A673 (cell line): ENCODE data around the gene DSCAM. TPM values are rescaled to one million over a fixed set of nuclear protein-coding genes. Genes with fewer than 3 reads are reported as not detected.

ENCODE experiments used
- BruUV-seq: library from RNA; stranded (reverse); fragments of 400-500 nt; replicated peaks from 2 replicates; lab custom pipeline; 2021; lab: Mats Ljungman, UMichigan
- CTCF ChIA-PET: fragments of 300-600 bp; sonication (Branson Sonifier 250); formaldehyde crosslinking; loops from one replicate; lab custom pipeline; 2022; ENCODE audit warnings: antibody characterized with exemption; lab: Charles Lee
- POLR2A ChIA-PET: fragments of 300-600 bp; sonication (Branson Sonifier 250); formaldehyde crosslinking; loops from one replicate; lab custom pipeline; 2022; ENCODE audit warnings: antibody characterized with exemption; ENCODE audit not compliant: low non-redundant PET; lab: Charles Lee
- DNase-seq: peaks from one replicate; pipeline ENCODE4 v3.0.0-alpha.2; 2015; ENCODE audit warnings: low spot score
- H3K27ac ChIP-seq: fragments of 200-600 bp; sonication (generic); 2 replicates; pipeline ENCODE4 v1.5.1; 2016; ENCODE audit warnings: mixed run types, low read depth, mild to moderate bottlenecking, mixed read lengths, antibody characterized with exemption, low read length; ENCODE audit not compliant: poor library complexity, severe bottlenecking
- H3K27me3 ChIP-seq: fragments of 200-600 bp; sonication (generic); replicated peaks from 2 replicates; pipeline ENCODE4 v1.6.1; 2017; ENCODE audit warnings: mixed run types, low read depth, mild to moderate bottlenecking, mixed read lengths, antibody characterized with exemption, low read length; ENCODE audit not compliant: insufficient read depth, poor library complexity
- H3K36me3 ChIP-seq: fragments of 200-600 bp; sonication (generic); 2 replicates; pipeline ENCODE4 v1.6.1; 2016; ENCODE audit warnings: mixed run types, mild to moderate bottlenecking, mixed read lengths, antibody characterized with exemption, low read length; ENCODE audit not compliant: insufficient read depth, poor library complexity, severe bottlenecking
- H3K4me1 ChIP-seq: fragments of 200-600 bp; sonication (generic); 2 replicates; pipeline ENCODE4 v1.6.1; 2017; ENCODE audit warnings: mixed run types, mild to moderate bottlenecking, mixed read lengths, antibody characterized with exemption, low read length; ENCODE audit not compliant: insufficient read depth, poor library complexity, severe bottlenecking
- H3K4me3 ChIP-seq: fragments of 200-600 bp; sonication (generic); 2 replicates; pipeline ENCODE4 v1.5.1; 2016; ENCODE audit warnings: low read depth, mixed run types, mild to moderate bottlenecking, mixed read lengths, low read length; ENCODE audit not compliant: poor library complexity, severe bottlenecking
- H3K9me3 ChIP-seq: fragments of 200-600 bp; sonication (generic); 2 replicates; pipeline ENCODE4 v1.6.1; 2016; ENCODE audit warnings: mixed run types, low read depth, mild to moderate bottlenecking, mixed read lengths, antibody characterized with exemption, low read length; ENCODE audit not compliant: poor library complexity, severe bottlenecking
- EZH2 ChIP-seq: fragments of 200-600 bp; sonication (generic); IDR thresholded peaks from 2 replicates; pipeline ENCODE4 v1.6.1; 2017; ENCODE audit warnings: borderline replicate concordance, low read depth, mild to moderate bottlenecking, mixed read lengths, antibody characterized with exemption, low read length; ENCODE audit not compliant: poor library complexity, severe bottlenecking
- intact Hi-C: fragments of 100-400 bp; cut with micrococcal nuclease; formaldehyde crosslinking; loops from one replicate; pipeline ENCODE4 v1.10.0; 2022; ENCODE audit not compliant: unreplicated experiment
- total RNA-seq: library from RNA; stranded (reverse); gene quantifications from 2 replicates; pipeline ENCODE4 v1.2.3, GENCODE V29; 2021
- TF ChIP-seq, protein P1 (sequence below): fragments of 300-800, 200-600 bp; sonication (generic); conservative IDR thresholded peaks from 2 replicates; pipeline ENCODE4 v1.5.1; 2017; ENCODE audit warnings: low read depth, mild to moderate bottlenecking, antibody characterized with exemption, low read length, moderate library complexity, mixed read lengths

Gene DSCAM
- total RNA-seq, 1 experiment from 2014 or later: not detected

DNA sequence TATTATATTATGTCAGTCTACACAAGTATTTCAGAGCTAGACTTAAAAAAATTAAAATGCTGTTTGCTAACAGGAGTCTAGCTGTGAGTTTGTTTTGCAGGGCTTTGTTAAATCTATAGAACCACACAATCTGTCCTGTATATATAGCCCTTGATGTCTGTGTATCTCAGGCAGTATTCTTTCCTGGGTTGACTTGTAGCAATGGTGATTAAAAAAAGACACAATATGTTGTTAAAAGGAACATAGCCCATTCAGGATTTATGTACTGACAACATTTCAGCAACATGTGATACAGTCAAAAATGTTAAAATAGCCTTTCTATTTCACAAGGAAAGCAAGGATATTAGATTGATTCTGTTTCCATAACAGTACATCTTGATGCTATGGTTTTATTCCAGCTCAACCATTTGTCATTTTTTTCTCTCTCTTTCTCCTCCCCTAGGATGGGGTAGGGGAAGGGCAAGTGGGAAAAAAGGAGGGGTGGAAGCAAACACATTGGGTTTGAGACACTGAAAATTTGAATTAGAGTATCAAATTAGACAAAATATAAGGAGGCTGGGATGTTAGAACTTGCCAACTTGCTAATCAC lies 139.2 kb downstream of the DSCAM start:
- Histone ChIP-seq H3K36me3 (no peaks in the 10 kb centered on the region), H3K27ac (no peak overlapping the region), H3K9me3 (peaks cover 33% of the 10 kb centered on the region), H3K4me1 (no peaks in the 10 kb centered on the region), H3K4me3 (no peak overlapping the region), H3K27me3 (no peaks in the 10 kb centered on the region)
- BruUV-seq: no TSS peak
- DNase-seq: no peak
- intact Hi-C loops: no loop called here
- CTCF ChIA-PET: no interaction called here
- TF ChIP-seq, protein P1, sequence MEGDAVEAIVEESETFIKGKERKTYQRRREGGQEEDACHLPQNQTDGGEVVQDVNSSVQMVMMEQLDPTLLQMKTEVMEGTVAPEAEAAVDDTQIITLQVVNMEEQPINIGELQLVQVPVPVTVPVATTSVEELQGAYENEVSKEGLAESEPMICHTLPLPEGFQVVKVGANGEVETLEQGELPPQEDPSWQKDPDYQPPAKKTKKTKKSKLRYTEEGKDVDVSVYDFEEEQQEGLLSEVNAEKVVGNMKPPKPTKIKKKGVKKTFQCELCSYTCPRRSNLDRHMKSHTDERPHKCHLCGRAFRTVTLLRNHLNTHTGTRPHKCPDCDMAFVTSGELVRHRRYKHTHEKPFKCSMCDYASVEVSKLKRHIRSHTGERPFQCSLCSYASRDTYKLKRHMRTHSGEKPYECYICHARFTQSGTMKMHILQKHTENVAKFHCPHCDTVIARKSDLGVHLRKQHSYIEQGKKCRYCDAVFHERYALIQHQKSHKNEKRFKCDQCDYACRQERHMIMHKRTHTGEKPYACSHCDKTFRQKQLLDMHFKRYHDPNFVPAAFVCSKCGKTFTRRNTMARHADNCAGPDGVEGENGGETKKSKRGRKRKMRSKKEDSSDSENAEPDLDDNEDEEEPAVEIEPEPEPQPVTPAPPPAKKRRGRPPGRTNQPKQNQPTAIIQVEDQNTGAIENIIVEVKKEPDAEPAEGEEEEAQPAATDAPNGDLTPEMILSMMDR: no peak
- no peak for TF ChIP-seq EZH2
- POLR2A ChIA-PET: no interaction called here

DNA sequence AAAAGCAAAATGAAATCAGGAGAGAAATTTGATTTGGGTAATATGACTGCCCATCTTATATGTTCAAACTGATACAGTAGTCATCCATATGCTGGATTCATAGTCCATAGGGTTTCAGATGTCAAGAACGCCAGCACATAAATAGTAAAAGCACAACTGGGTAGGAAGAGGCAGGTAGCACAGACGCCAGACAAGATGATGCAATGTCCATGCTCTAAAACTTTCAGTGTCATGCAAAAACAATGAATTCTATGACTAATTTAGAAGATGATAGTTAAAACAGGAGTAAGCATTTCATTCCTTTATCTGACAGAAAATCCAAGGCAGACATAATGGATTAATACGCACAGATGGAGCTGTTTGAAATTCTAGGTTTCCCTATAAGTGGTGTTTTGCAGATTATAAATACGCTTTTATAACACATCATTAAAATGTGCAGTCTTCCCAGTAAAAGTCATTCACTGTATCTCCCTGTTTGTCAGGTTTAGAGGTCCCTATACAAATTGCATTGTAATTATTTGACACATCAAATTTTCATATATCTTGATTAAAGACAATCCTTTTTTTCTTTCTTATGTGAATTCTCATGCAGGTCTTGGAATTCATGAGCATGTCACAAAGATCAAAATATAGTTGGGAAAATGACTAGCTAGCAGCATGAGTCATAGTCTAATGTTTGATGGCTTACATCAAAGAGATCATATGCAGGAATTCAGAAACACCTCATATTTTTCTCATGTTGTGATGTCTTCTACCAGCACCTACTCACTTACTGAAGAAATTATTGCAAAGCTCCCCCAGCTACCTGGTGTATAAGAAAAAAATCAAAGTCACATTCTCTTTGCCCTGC lies 139.9 kb downstream of the DSCAM start:
- BruUV-seq: no TSS peak
- ChIA-PET POLR2A (no interaction called here), CTCF (no interaction called here)
- peaks cover 39% of the 10 kb centered on the region for H3K9me3 ChIP-seq
- no peak overlapping the region for H3K27ac ChIP-seq
- intact Hi-C loops: no loop called here
- no peak for DNase-seq
- H3K4me1 ChIP-seq: no peaks in the 10 kb centered on the region
- no peaks in the 10 kb centered on the region for H3K36me3 ChIP-seq
- no peaks in the 10 kb centered on the region for H3K27me3 ChIP-seq
- no peak overlapping the region for H3K4me3 ChIP-seq
- TF ChIP-seq, protein P1: no peak
- TF ChIP-seq EZH2: no peak

DNA sequence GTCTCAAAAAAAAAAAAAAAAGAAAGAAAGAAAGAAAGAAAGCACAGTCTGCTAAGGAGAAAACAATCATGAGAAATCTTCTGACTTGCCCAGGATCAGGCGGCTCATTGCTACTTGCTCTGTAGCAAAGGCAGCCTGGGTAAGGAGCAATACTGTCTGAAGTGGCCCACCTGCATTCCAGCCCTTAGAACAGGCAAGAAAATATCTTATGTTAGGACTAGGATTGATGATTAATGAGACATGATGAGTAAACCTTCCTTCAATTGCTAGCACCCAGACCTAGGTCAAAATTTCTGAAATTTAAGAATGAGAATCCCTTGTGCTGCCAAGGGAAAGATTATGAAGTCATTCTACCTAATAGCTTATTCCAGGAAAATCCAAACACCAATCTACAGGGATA lies 140.8 kb downstream of the DSCAM start:
- CTCF ChIA-PET: no interaction called here
- no peaks in the 10 kb centered on the region for H3K27me3 ChIP-seq
- DNase-seq: no peak
- H3K9me3 ChIP-seq: peaks cover 35% of the 10 kb centered on the region
- no peak overlapping the region for H3K4me3 ChIP-seq
- no peaks in the 10 kb centered on the region for H3K36me3 ChIP-seq
- BruUV-seq: no TSS peak
- no peak overlapping the region for H3K27ac ChIP-seq
- no peaks in the 10 kb centered on the region for H3K4me1 ChIP-seq
- POLR2A ChIA-PET: no interaction called here
- TF ChIP-seq, protein P1: no peak
- no peak for TF ChIP-seq EZH2
- intact Hi-C loops: no loop called here
